GM10248 (cell line): ENCODE measurements around the gene CAV2.

Experiments
- CTCF ChIA-PET: fragments of 300-600 bp; sonication (Branson Sonifier 250); formaldehyde crosslinking; extraction: SDS; loops from one replicate; lab custom pipeline; 2021; ENCODE audit warnings: antibody characterized with exemption; lab: Yijun Ruan, JAX
- POLR2A ChIA-PET: fragments of 350-650 bp; sonication (Branson Sonifier 250); formaldehyde crosslinking; extraction: SDS; loops from one replicate; lab custom pipeline; 2020; ENCODE audit warnings: antibody characterized with exemption; lab: Yijun Ruan, JAX
- DNase-seq: peaks from one replicate; pipeline ENCODE4 v3.0.0; 2012; ENCODE audit errors: extremely low spot score
- TF ChIP-seq, protein P1 (sequence below): IDR thresholded peaks from 2 replicates; pipeline ENCODE4 v1.5.1; 2012; ENCODE audit warnings: mild to moderate bottlenecking, low read depth; ENCODE audit errors: extremely low read depth, missing control alignments, control extremely low read depth

CAV2 gene

DNA sequence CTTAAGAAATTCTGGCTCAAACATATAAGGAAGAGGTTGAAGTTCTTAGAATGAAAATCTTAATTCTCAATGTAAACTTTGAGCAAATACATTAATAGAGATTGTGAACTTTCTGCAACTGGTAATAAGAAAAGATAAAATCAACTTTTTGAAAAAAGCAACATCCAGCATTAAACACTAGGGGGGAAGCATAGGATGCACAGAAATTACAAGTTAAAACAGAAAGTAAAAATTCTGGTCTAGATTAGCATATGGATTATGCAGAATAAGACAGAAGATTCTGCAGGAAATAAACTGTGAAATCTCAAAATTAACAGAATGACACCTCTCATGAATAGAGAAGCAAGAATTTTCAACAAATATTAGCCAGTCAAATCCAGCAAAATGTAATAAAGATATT, 38.0 kb upstream of the CAV2 start:
- CTCF ChIA-PET = no interaction called here
- POLR2A ChIA-PET = no interaction called here
- TF ChIP-seq, protein P1, sequence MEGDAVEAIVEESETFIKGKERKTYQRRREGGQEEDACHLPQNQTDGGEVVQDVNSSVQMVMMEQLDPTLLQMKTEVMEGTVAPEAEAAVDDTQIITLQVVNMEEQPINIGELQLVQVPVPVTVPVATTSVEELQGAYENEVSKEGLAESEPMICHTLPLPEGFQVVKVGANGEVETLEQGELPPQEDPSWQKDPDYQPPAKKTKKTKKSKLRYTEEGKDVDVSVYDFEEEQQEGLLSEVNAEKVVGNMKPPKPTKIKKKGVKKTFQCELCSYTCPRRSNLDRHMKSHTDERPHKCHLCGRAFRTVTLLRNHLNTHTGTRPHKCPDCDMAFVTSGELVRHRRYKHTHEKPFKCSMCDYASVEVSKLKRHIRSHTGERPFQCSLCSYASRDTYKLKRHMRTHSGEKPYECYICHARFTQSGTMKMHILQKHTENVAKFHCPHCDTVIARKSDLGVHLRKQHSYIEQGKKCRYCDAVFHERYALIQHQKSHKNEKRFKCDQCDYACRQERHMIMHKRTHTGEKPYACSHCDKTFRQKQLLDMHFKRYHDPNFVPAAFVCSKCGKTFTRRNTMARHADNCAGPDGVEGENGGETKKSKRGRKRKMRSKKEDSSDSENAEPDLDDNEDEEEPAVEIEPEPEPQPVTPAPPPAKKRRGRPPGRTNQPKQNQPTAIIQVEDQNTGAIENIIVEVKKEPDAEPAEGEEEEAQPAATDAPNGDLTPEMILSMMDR = no peak
- DNase-seq = no peak

DNA sequence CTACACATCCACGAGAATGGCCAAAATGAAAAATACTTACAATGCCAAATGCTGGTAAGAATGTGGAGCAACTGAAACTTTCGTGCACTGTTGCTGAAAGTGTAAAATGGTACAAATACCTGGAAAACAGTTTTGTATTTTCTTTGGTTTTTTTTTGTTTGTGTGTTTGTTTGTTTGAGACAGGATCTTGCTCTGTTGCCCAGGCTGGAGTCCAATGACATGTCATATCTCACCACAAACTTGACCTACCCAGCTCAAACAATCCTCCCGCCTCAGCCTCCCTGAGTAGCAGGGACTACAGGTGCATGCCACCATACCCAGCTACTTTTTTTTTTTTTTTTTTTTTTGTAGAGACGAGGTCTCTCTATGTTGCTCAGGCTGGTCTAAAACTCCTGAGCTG, 35.6 kb upstream of the CAV2 start:
- POLR2A ChIA-PET = no interaction called here
- CTCF ChIA-PET = interaction anchor here (1.2 to 1.5 kb wide), 2 partner anchors 63 to 128 kb away, joined by 3 to 4 read pairs; no protein-coding TSS in a partner anchor
- DNase-seq = no peak
- TF ChIP-seq, protein P1 = no peak

DNA sequence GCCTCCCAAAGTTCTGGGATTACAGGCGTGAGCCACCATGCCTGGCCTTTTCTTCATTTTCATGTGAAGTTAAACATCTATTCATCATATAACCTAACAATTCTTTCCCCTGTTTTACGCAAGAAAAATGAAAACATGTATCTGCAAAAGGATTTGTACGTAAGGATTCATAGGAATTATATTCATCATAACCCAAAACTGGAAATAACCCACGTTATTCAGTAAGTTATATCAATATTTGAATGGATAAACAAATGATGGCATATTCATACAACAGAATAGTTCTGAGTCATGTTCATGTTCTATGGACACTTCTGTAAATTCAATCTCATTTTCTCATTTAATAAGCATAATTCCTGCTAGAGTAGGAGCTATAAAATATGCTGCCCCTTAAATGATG, 35.2 kb upstream of the CAV2 start:
- no peak for DNase-seq
- POLR2A ChIA-PET = interaction anchor here (0.7 kb wide), 1 partner anchor 319 kb away, joined by 3 read pairs; no protein-coding TSS in a partner anchor
- CTCF ChIA-PET = interaction anchor here (1.0 to 1.5 kb wide), 4 partner anchors 21 to 127 kb away, joined by 3 to 4 read pairs (median 3); no protein-coding TSS in a partner anchor
- TF ChIP-seq, protein P1 = no peak

DNA sequence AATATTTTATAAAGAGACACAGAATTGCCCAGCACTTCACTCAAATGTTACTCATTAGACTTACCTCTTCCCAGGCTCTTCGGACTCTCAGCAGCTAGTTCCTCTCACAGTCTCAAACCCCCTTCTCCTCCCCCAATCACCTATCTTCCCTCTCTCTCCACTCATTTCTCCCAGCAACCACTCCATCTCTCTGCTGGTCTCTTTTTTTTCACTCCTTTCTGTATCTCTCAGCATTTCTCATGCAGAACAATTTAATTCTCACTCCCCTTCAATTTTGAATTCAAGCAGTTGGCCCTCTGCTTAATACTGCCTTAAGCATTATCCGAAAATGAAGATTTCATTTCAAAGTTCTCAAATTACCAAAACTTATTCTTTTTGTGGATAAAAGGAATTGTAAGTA, 34.4 kb upstream of the CAV2 start:
- POLR2A ChIA-PET = interaction anchor here (0.7 kb wide), 1 partner anchor 320 kb away, joined by 3 read pairs; no protein-coding TSS in a partner anchor
- TF ChIP-seq, protein P1 = no peak
- CTCF ChIA-PET = interaction anchor here (1.0 to 1.5 kb wide), 5 partner anchors 14 to 127 kb away, joined by 3 to 4 read pairs (median 3); no protein-coding TSS in a partner anchor
- DNase-seq = no peak

DNA sequence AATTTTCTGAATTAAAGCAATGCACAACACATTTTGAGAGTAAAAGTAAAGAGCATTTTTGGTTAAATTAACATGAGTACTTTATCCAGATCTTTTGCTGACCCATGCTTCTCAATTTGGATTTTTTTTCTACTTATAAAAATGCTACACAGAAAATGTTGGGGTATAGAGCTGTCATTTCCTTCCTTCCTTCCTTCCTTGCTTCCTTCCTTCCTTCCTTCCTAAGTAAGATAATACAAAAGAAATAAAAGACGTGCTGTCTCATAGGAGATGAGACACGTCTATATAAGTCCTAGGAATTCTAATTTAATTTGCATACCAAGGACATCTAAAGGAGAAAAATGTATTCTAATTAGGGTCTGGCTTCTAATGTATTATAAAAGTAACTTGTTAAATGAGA, 31.0 kb upstream of the CAV2 start:
- DNase-seq = no peak
- ChIA-PET POLR2A (no interaction called here), CTCF (no interaction called here)
- TF ChIP-seq, protein P1 = no peak

DNA sequence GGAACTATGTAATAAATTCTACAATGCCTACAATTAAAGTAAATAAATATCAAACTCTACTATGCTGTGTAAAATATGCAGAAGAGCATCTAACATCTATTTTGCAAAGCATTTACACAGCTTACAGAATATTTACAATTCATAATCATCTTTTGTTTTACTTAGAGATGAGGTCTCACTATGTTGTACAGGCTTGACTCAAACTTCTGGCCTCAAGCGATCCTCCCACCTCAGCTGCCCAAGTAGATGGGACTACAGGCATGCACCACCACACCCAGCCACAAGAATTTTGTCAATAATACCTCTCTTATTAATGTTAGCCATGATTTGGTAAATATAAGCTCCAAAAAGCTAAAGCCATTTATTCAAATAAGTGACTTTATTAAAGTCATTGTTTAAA, 21.9 kb upstream of the CAV2 start:
- ChIA-PET POLR2A (no interaction called here), CTCF (interaction anchor here (1.1 to 1.5 kb wide), 3 partner anchors 49 to 115 kb away, joined by 3 to 4 read pairs (median 4); no protein-coding TSS in a partner anchor)
- no peak for DNase-seq
- TF ChIP-seq, protein P1 = no peak
